Skeletal muscle tissue (tissue), 4 donors: Measurements from ENCODE around the gene BCKDK. TPM values are rescaled to one million over a fixed set of nuclear protein-coding genes. Genes with fewer than 3 reads are reported as not detected.
"Not testable (repeated sequence)": the region's sequence is repeated elsewhere in the genome, so short reads cannot be mapped to it uniquely, and the experiment has no call there.

Source experiments
- H3K27ac ChIP-seq: one replicate; pipeline ENCODE4 v1.7.0; 2013; ENCODE audit warnings: mild to moderate bottlenecking, low read depth, low read length, inconsistent platforms
- H3K27me3 ChIP-seq, 3 donors: one replicate each; pipeline ENCODE4 v1.7.0; 2013; ENCODE audit warnings: low read length in 3 of 3; ENCODE audit not compliant: control insufficient read depth in 3 of 3, insufficient read depth in 3 of 3
- H3K36me3 ChIP-seq, 3 donors: one replicate each; pipeline ENCODE4 v1.7.0; 2013; ENCODE audit warnings: low read length in 3 of 3; ENCODE audit not compliant: control insufficient read depth in 3 of 3, insufficient read depth in 3 of 3
- H3K4me1 ChIP-seq, 3 donors: one replicate each; pipeline ENCODE4 v1.7.0; 2013; ENCODE audit warnings: low read length in 3 of 3, mild to moderate bottlenecking in 3 of 3; ENCODE audit not compliant: control insufficient read depth in 3 of 3, insufficient read depth in 3 of 3
- H3K4me3 ChIP-seq, 3 donors: one replicate each; pipeline ENCODE4 v1.7.0; 2013; ENCODE audit warnings: low read length in 3 of 3
- H3K9ac ChIP-seq, 3 donors: one replicate each; pipeline ENCODE4 v1.7.0; 2013; ENCODE audit warnings: low read length in 3 of 3, mild to moderate bottlenecking in 3 of 3, moderate library complexity in 2 of 3, low read depth in 1 of 3
- H3K9me3 ChIP-seq, 3 donors: one replicate each; pipeline ENCODE4 v1.7.0; 2013; ENCODE audit warnings: low read length in 3 of 3; ENCODE audit not compliant: control insufficient read depth in 3 of 3
- total RNA-seq: library from RNA; depleted of rRNA; stranded (reverse); fragments of >200 nt; gene quantifications from one replicate; pipeline ENCODE4 v1.2.3, GENCODE V29; 2014
- donor health status: Osteomylitis.

Gene BCKDK
- total RNA-seq, 1 donor from 2014 or later = 8.9 TPM

DNA sequence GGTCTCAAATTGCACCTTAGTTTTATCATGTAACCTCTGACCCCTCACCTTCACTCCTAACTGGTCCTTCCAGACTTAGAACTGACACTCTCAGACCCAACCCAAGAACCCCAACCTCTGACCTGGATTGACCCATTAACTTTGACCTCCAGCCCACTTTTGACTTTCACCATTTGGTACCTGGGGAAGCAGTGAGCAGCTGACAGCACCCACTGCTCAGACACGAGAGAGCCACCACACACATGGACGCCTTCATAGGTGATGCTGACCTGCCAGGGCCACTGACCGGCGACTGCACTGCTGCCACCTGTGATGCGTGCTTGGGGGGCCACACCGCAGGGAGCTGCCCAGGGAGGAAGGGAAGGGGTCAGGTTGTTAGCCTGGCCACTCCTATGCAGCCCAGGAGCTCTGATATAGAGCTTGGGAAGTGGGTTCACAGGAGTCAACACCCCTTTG is 24.9 kb downstream of the BCKDK start:
- peaks cover 22 to 43% (median 35%) of the 10 kb centered on the region in 3 donors for H3K36me3 ChIP-seq
- no peaks in the 10 kb centered on the region for H3K27me3 ChIP-seq
- no peak overlapping the region for H3K4me3 ChIP-seq
- no peak overlapping the region for H3K9ac ChIP-seq
- H3K27ac ChIP-seq = no peak overlapping the region
- no peaks in the 10 kb centered on the region for H3K9me3 ChIP-seq
- H3K4me1 ChIP-seq = peaks cover 17 to 27% (median 18%) of the 10 kb centered on the region in 3 donors

DNA sequence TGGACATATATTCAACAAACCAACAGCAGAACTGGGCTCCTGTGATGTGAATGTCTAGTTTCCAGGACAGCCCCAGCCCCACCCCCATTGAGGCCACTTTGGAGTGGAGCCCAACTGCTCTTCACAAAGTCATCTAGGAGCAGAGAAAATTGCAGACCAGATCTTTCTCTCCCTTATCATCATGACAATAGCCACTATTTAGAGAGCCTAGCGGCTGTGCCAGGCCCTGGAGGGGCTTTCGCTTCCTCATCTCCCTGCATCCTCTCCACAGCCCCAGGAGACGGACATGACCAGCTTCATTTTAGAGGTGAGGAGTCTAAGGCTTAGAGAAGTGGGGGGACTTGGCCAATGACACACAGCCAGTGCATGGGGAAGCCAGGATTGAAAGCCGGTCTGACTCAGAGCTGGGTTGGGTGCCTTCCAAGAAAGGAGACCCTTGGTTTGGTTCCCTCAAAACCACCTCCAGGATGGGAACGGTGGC is 25.9 kb downstream of the BCKDK start:
- peak overlapping the region in 1 of 3 donors; percentile 8 for H3K9ac ChIP-seq
- H3K27me3 ChIP-seq = no peaks in the 10 kb centered on the region
- no peaks in the 10 kb centered on the region for H3K9me3 ChIP-seq
- H3K36me3 ChIP-seq = peaks cover 21 to 35% (median 34%) of the 10 kb centered on the region in 3 donors
- H3K27ac ChIP-seq = no peak overlapping the region
- no peak overlapping the region for H3K4me3 ChIP-seq
- H3K4me1 ChIP-seq = peaks cover 18 to 28% (median 19%) of the 10 kb centered on the region in 3 donors

- H3K27me3 ChIP-seq = no peaks in the 10 kb centered on the region
- peak overlapping the region in 1 of 3 donors; percentile 8 for H3K9ac ChIP-seq
- H3K4me3 ChIP-seq = no peak overlapping the region
- peaks cover 14 to 27% (median 26%) of the 10 kb centered on the region in 3 donors for H3K36me3 ChIP-seq
- H3K4me1 ChIP-seq = peaks cover 13 to 24% (median 14%) of the 10 kb centered on the region in 3 donors
- no peaks in the 10 kb centered on the region for H3K9me3 ChIP-seq
- H3K27ac ChIP-seq = no peak overlapping the region
Measured at GRCh38 chr16:31134625-31135534, 26.7 kb downstream of the BCKDK start.

DNA sequence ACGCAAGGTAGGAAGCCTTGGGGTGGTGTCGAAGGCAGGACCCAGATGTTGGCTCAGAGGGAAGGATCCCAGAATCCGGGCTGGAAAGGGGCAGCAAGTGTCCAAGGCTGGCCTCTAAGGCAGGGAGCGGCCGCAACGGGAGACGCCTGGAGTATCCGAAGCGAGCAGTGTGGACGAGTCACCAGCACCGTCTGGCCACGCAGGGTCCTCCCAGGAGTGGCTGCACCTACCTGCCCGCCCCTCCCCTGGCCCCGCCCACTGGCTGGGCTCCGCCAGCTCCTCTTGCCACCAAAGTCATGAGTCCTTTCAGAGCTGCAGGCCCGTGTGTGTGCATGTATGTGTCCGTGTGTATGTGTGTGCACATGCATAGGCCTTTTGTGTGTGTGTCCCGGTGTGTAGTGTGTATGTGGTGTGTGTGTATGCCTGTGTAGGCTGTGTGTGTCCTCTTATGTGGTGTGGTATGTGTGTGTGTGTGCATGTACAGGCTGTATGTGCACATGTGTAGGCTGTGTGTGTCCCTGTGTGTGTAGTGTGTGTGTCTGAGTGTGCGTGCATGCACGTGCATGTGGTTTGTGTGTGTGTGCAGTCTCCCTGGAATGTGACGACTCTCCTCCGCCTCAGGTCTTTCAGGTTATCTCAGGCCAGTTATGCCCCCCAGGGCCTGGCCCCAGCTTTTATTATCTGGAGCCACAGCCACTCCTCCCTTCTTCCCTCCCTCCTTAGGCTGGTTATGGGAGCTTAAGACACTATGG is 27.5 kb downstream of the BCKDK start, which contains the start of gene PRSS8:
Gene PRSS8, minus strand, starts transcription at position 193 of the 752 bp plus-strand sequence. CDS start 229 bp downstream, outside the sequence.
- H3K27me3 ChIP-seq = no peaks in the 10 kb centered on the region
- no peak within 1 kb of the TSS for H3K4me3 ChIP-seq
- peaks cover 13 to 23% (median 14%) of the 10 kb centered on the region in 3 donors for H3K4me1 ChIP-seq
- peak within 1 kb of the TSS in 1 of 3 donors; percentile 8 for H3K9ac ChIP-seq
- H3K36me3 ChIP-seq = peaks cover 7 to 19% (median 19%) of the 10 kb centered on the region in 3 donors
- no peaks in the 10 kb centered on the region for H3K9me3 ChIP-seq
- H3K27ac ChIP-seq = no peak within 1 kb of the TSS

DNA sequence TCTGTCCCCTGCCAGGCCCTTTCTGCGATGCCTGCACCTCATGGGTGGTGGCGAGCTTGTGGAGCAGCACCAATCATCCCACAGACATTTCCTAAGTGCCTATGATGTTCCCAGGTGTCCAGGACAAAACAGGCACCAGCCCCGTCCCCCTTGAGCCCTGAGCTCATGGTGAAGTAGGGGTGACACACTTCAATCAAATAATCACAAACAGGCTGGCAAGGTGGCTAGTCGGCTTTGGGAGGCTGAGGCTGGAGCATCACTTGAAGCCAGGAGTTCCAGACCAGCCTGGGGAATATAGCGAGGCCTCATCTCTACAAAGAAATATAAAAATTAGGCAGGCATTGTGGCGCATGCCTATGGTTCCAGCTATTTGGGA is 28.1 kb downstream of the BCKDK start:
- Histone ChIP-seq H3K27ac (no peak overlapping the region), H3K4me3 (no peak overlapping the region), H3K9ac (no peak overlapping the region), H3K4me1 (peaks cover 14 to 27% (median 15%) of the 10 kb centered on the region in 3 donors), H3K9me3 (no peaks in the 10 kb centered on the region), H3K36me3 (peaks cover 7 to 15% (median 14%) of the 10 kb centered on the region in 3 donors), H3K27me3 (no peaks in the 10 kb centered on the region)

DNA sequence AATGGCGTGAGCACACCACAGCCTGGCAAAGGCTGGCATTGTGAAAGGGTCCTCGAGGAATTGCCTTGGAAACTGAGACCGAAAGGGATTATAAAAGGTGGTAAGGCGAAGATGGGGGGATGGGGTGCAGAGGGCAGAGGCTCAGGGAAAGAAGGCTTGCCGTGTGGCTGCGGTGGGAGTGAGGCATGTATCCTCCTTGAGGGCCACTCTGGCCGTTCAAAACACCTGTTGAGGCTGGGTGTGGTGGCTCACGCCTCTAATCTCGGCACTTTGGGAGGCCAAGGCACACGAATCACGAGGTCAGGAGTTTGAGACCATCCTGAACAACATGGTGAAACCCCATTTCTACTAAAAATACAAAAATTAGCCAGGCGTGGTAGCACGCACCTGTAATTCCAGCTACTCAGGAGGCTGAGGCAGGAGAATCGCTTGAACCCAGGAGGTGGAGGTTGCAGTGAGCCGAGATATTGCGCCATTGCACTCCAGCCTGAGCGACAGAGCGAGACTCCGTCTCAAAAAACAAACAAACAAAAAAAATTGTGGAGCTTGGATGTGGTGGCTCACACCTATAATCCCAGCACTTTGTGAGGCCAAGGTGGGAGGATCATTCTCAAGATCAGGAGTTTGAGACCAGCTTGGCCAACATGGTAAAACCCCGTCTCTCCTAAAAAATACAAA is 28.8 kb downstream of the BCKDK start:
- not testable (repeated sequence) for H3K4me3 ChIP-seq, H3K9ac ChIP-seq, H3K27me3 ChIP-seq, H3K36me3 ChIP-seq, H3K9me3 ChIP-seq, H3K27ac ChIP-seq
- H3K4me1 ChIP-seq = peaks cover 21 to 33% (median 22%) of the 10 kb centered on the region in 3 donors

- H3K27me3 ChIP-seq = no peaks in the 10 kb centered on the region
- peak overlapping the region; percentile 35 to 54 (median 50) for H3K9ac ChIP-seq
- H3K4me1 ChIP-seq = peaks cover 25 to 36% (median 26%) of the 10 kb centered on the region in 3 donors
- no peaks in the 10 kb centered on the region for H3K9me3 ChIP-seq
- H3K27ac ChIP-seq = peak overlapping the region; percentile 56
- H3K4me3 ChIP-seq = peak overlapping the region in 2 of 3 donors; percentile 29 to 43
- H3K36me3 ChIP-seq = no peaks in the 10 kb centered on the region
Measured at GRCh38 chr16:31138621-31139578, 30.7 kb downstream of the BCKDK start.

DNA sequence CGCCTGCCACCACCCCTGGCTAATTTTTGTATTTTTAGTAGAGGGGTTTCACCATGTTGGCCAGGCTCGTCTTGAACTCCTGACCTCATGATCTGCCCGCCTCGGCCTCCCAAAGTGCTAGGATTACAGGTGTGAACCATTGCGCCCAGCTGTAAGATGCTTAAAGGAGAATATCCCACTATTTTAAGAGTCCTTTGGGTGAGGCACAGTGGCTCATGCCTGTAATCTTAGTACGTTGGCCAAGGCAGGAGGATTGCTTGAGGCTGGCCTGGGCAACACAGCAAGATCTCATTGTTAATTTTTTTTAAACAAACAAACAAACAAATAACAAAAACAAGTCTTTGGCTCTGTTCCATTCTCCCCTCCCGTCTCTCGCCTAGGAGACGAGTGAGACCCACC is 32.9 kb downstream of the BCKDK start:
- H3K4me1 ChIP-seq = peaks cover 24 to 30% (median 26%) of the 10 kb centered on the region in 3 donors
- H3K9me3 ChIP-seq, H3K27me3 ChIP-seq, H3K36me3 ChIP-seq: not testable (repeated sequence)
- peak overlapping the region; percentile 70 for H3K27ac ChIP-seq
- H3K9ac ChIP-seq = peak overlapping the region in 2 of 3 donors; percentile 55 to 88
- peak overlapping the region in 1 of 3 donors; percentile 51 for H3K4me3 ChIP-seq
